ENCODE measurements around the gene IKZF1. TPM values are rescaled to one million over a fixed set of nuclear protein-coding genes. Genes with fewer than 3 reads are reported as not detected.

The IKZF1 gene
- total and polyA plus RNA-seq, 9 of the 15 experiments (the other 6 are each of a cell fraction or from before 2014, with no cell fraction given), result 12.6 to 85.3 (median 44.7) TPM

DNA sequence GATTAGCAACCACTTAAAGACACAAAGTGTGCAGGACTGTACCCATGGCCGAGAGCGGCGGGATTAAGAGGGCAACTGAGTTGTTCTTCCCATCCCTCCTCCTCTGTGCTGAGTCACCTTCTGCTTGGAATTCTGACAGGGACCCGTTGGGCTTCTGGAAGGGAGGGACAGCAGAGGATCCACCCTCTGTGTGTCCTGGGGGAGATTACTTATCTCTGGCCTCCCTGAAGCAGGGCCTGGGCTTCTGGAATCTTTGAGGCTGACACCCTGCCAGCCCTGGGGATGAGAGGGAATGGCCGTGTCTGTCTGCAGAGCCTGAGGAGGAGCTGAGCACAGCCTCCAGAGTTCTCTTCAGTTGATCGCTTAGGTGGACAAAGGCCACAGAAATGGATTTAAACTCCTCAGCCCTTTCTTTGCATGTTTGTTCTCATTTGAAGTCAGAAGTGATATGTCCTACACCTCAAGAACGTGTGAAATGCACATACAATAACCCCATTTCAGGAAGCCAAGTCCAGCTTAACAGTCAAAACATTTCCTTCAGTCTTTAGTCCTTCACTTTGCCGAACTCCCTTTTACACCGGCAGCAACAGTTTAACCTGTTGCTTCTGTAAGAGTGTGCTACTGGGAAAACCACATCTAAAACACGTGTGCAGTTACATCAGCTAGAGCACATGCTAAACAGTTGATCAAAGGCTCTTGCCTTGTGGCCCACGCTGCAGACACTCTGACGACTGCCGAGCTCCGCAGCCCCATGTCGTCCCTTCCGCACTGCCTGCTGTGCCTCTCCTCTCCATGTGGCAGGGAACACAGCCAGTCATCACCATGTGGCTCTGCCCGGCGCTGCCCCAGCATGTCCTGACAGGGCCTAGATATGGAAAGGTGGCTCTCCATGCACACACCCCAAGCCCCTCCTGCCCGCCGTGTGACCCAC, 55.7 kb downstream of the IKZF1 start (continued):
- TF ChIP-seq ZNF384 (IDR thresholded peaks at IDR 0.05; ENCODE audit: low read depth, low read length), result no peak
- TF ChIP-seq, protein P1, sequence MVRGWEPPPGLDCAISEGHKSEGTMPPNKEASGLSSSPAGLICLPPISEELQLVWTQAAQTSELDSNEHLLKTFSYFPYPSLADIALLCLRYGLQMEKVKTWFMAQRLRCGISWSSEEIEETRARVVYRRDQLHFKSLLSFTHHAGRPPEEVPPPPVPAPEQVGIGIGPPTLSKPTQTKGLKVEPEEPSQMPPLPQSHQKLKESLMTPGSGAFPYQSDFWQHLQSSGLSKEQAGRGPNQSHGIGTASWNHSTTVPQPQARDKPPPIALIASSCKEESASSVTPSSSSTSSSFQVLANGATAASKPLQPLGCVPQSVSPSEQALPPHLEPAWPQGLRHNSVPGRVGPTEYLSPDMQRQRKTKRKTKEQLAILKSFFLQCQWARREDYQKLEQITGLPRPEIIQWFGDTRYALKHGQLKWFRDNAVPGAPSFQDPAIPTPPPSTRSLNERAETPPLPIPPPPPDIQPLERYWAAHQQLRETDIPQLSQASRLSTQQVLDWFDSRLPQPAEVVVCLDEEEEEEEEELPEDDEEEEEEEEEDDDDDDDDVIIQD (CRISPR knock-in tag; IDR thresholded peaks at IDR 0.05), result no peak; the same call in 1 of the 2 replicates
- TF ChIP-seq, protein P2, sequence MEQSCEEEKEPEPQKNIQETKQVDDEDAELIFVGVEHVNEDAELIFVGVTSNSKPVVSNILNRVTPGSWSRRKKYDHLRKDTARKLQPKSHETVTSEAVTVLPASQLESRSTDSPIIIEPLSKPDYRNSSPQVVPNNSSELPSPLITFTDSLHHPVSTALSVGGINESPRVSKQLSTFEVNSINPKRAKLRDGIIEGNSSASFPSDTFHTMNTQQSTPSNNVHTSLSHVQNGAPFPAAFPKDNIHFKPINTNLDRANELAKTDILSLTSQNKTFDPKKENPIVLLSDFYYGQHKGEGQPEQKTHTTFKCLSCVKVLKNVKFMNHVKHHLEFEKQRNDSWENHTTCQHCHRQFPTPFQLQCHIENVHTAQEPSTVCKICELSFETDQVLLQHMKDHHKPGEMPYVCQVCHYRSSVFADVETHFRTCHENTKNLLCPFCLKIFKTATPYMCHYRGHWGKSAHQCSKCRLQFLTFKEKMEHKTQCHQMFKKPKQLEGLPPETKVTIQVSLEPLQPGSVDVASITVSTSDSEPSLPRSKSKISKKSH (CRISPR knock-in tag; IDR thresholded peaks at IDR 0.05), result no peak
- peak; percentile 58; the same call in 1 of the 2 replicates for TF ChIP-seq MAFK (IDR thresholded peaks at IDR 0.05; ENCODE audit: low read length)
- no peak for TF ChIP-seq DNMT1 (IDR thresholded peaks at IDR 0.05)
- 0 out of 2 replicates have a peak, but pooled peaks have one; percentile 16 for TF ChIP-seq ESRRA (IDR thresholded peaks at IDR 0.05; ENCODE audit: borderline replicate concordance, low read depth)
- TF ChIP-seq PTRF (tag; IDR thresholded peaks at IDR 0.05), result no peak
- TF ChIP-seq CHCHD3 (CRISPR knock-in tag; IDR thresholded peaks at IDR 0.05), result no peak
- peak; percentile 52; the same call in 1 of the 2 replicates for TF ChIP-seq ZNF79 (CRISPR knock-in tag; IDR thresholded peaks at IDR 0.05; ENCODE audit: low read depth)
- TF ChIP-seq ZNF239 (CRISPR knock-in tag; IDR thresholded peaks at IDR 0.05), result no peak
- no peak for TF ChIP-seq ZNF586 (CRISPR knock-in tag; conservative IDR thresholded peaks at IDR 0.05)
- no peak for TF ChIP-seq SMARCA5 (IDR thresholded peaks at IDR 0.05)
- TF ChIP-seq, protein P3, sequence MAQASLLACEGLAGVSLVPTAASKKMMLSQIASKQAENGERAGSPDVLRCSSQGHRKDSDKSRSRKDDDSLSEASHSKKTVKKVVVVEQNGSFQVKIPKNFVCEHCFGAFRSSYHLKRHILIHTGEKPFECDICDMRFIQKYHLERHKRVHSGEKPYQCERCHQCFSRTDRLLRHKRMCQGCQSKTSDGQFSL (CRISPR knock-in tag; IDR thresholded peaks at IDR 0.05), result no peak
- TF ChIP-seq, protein P3 (tag; IDR thresholded peaks at IDR 0.05), result peak in 1 of 2 experiments; percentile 58; a peak in 2 of 4 replicates
- peak; percentile 44; the same call in 1 of the 2 replicates for TF ChIP-seq ZKSCAN8 (CRISPR knock-in tag; IDR thresholded peaks at IDR 0.05)
- TF ChIP-seq, protein P4, sequence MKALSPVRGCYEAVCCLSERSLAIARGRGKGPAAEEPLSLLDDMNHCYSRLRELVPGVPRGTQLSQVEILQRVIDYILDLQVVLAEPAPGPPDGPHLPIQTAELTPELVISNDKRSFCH (CRISPR knock-in tag; IDR thresholded peaks at IDR 0.05), result no peak
- TF ChIP-seq, protein P4 (tag; IDR thresholded peaks at IDR 0.05), result peak; percentile 85
- TF ChIP-seq, protein P5, sequence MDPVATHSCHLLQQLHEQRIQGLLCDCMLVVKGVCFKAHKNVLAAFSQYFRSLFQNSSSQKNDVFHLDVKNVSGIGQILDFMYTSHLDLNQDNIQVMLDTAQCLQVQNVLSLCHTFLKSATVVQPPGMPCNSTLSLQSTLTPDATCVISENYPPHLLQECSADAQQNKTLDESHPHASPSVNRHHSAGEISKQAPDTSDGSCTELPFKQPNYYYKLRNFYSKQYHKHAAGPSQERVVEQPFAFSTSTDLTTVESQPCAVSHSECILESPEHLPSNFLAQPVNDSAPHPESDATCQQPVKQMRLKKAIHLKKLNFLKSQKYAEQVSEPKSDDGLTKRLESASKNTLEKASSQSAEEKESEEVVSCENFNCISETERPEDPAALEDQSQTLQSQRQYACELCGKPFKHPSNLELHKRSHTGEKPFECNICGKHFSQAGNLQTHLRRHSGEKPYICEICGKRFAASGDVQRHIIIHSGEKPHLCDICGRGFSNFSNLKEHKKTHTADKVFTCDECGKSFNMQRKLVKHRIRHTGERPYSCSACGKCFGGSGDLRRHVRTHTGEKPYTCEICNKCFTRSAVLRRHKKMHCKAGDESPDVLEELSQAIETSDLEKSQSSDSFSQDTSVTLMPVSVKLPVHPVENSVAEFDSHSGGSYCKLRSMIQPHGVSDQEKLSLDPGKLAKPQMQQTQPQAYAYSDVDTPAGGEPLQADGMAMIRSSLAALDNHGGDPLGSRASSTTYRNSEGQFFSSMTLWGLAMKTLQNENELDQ (CRISPR knock-in tag; IDR thresholded peaks at IDR 0.05; ENCODE audit: borderline replicate concordance), result no peak
- TF ChIP-seq NR1H2 (CRISPR knock-in tag; IDR thresholded peaks at IDR 0.05), result no peak
- no peak for TF ChIP-seq NR2C2 (CRISPR knock-in tag; IDR thresholded peaks at IDR 0.05)
- no peak; the same call in 1 of the 2 replicates for TF ChIP-seq NR2C2 (tag; IDR thresholded peaks at IDR 0.05)
- no peak for TF ChIP-seq TCF7L2 (IDR thresholded peaks at IDR 0.05; ENCODE audit: low read depth, low read length)
